ENCODE measurements around the gene CD84.
"Not testable (repeated sequence)": the region's sequence is repeated elsewhere in the genome, so short reads cannot be mapped to it uniquely, and the experiment has no call there.

Gene CD84

GRCh38 chr1:160567858-160568682 lies 11.2 kb downstream of the CD84 start:
- no peak for DNase-seq

DNA sequence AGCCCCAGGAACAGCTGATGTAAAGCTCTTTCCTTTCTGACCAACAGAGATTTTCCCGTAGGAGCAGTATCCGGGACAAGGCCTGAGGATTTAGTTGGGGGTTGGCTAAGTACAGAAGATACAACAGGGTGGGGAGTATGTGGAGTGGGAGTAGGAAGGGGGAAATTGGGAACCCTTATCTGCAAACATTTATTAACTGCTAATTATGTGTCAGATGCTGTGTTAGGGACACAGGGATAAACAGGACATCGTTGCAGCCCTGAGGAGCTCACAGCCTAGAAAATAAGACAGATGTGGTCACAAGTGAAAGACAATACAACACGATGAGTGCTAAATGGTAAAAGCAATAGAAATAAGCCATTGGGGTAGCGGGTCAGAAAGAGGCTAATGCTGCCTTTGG lies 12.0 kb downstream of the CD84 start:
- no peak for DNase-seq

DNA sequence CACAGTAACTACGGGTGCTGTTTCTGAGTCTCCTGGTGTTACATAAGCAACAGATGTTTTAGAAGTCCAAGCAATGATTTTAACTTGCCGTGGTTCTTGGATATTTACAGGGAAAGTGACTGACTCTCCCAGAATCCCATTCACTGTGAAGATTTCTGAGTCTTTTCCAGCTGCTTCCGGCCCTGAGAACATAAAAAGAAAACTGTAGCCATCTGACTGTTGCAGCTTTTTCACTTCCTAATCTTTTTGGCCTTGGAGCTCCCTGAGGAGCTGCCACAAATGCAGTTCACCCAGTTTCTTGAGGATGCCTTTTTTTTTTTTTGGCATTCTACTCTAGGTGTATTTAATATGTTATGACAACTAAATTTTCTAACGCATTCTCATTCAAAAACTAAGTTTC lies 13.7 kb downstream of the CD84 start:
- DNase-seq = no peak

- not testable (repeated sequence) for DNase-seq
Measured at GRCh38 chr1:160563230-160563629, 16.1 kb downstream of the CD84 start.

- not testable (repeated sequence) for DNase-seq
Measured at GRCh38 chr1:160562745-160563144, 16.6 kb downstream of the CD84 start.

DNA sequence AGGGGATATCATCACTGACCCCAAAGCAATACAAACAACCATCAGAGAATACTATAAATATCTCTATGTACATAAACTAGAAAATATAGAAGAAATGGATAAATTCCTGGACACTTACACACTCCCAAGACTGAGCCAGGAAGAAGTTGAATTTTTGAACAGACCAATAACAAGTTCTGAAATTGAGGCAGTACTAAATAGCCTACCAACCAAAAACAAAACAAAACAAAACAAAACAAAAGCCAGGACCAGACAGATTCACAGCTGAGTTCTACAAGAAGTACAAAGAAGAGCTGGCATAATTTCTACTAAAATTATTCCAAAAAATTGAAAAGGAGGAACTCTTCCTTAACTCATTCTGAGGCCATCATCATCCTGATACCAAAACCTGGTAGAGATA lies 18.5 kb downstream of the CD84 start:
- no peak for DNase-seq

DNA sequence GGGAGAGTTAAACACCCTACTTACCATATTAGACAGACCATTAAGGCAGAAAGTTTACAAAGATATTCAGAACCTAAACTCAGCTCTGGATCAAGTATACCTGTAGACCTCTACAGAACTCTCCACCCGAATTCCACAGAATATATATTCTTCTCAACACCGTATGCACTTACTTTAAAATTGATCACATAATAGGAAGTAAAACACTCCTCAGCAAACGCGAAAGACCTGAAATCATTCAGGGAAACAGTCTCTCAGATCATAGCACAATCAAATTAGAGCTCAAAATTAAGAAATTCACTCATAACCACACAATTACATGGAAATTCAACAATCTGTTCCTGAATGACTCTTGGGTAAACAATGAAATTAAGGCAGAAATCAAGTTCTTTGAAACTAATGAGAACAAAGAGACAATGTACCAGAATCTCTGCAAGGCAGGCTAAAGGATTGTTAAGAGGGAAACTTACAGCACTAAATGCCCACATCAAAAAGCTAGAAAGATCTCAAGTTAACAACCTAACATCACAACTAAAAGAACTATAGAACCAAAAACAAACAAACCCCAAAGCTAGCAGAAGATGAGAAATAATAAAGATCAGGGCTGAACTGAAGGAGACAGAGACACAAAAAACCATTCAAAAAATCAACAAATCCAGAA lies 19.1 kb downstream of the CD84 start:
- DNase-seq = no peak

GRCh38 chr1:160559437-160559836 lies 19.9 kb downstream of the CD84 start:
- not testable (repeated sequence) for DNase-seq

GRCh38 chr1:160558660-160559380 lies 20.5 kb downstream of the CD84 start:
- no peak for DNase-seq

DNA sequence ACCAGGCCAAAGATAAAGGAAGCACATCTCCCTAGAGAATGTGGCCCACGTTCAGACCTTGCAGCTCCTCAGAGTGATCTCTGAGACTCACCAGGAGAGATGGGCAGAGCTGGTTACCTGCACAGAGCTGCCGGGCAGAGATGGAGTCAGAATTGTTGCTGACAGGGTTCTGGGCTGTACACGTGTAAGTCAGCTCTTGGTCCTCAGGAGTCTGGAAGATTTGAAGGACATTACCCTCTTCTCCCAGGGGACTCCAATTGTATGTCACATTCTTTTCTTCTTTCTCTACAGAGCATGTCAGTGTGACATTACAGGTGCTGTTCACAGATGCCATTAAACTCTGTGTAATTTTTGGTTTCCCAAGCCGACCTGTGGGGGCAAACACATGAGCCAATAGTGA lies 25.5 kb downstream of the CD84 start:
- no peak for DNase-seq

- DNase-seq = no peak
Measured at GRCh38 chr1:160552425-160552824, 26.9 kb downstream of the CD84 start.

GRCh38 chr1:160550572-160551034 lies 28.7 kb downstream of the CD84 start:
- DNase-seq = no peak

- no peak for DNase-seq
Measured at GRCh38 chr1:160549665-160550006, 29.7 kb downstream of the CD84 start.

DNA sequence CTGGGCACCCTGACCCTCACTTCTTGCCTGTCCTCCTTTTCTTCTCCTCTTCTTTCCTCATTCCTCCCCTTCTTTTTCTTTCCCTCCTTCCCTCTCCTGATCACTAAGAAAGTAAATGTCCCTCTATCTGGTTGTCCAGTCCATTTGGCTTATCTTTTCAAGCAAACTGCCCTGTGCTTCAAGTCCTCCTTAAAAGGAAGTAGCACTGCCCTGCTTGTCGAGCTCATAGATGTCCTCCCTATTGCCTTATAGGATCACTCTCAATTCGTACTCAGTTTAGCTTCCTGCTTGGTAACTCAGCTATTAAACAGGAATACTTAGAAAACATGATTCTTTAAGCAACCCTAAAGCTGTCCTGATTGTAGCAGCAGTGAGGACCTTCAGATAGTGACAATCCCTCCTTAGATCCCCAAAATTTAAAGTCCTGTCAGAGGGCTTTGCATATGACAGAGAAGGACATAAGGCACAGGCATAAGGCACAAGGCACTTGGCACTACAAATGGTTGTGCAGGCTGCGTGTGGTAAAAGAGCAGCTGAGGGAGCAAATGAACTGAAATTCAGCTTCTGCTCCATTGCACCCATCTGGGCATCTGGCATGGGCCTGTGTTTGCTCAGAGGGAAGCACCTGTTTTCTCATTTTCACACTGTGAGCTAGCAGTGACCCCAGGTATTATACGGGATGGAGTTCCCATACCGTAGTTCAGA lies 30.2 kb downstream of the CD84 start:
- DNase-seq = no peak

DNA sequence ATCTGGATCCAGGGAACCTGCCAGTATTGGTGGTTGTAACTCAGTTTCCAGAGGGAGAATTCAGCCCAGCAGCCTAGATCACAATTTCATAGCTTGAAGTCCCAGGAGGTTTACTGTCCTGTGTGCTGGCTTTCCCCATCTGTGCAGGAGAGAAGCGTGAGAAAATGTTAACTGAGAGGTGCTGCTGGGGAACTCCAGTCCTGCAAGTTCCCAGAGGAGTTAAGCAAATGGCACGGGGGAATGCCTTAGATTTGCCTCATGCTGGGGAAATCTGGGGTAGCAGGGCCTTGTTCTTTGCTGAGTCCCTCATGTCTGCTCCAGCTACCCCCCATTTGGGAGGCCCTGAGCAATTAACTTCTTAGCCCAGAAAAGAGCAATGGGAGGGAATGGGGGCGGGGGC lies 31.1 kb downstream of the CD84 start:
- DNase-seq = no peak

GRCh38 chr1:160547422-160547821 lies 31.9 kb downstream of the CD84 start:
- DNase-seq = no peak

- no peak for DNase-seq
Measured at GRCh38 chr1:160546942-160547341, 32.4 kb downstream of the CD84 start.

GRCh38 chr1:160544647-160545046 lies 34.6 kb downstream of the CD84 start:
- peak in 1 of 2 experiments; percentile 5 for DNase-seq

- DNase-seq = no peak
Measured at GRCh38 chr1:160542303-160542945, 36.9 kb downstream of the CD84 start.

- no peak for DNase-seq
Measured at GRCh38 chr1:160541622-160542302, 37.5 kb downstream of the CD84 start.

- no peak for DNase-seq
Measured at GRCh38 chr1:160540859-160541233, 38.5 kb downstream of the CD84 start.

All from SW 1271 (cell line).